AG04449 (cell line): ENCODE data around the gene IL36B.

Experiments used
- CTCF ChIA-PET: fragments of 350-600 bp; formaldehyde crosslinking; extraction: SDS; loops from one replicate; lab custom pipeline; 2021; ENCODE audit warnings: antibody characterized with exemption; lab: Yijun Ruan, JAX
- POLR2A ChIA-PET: fragments of 400-600, 350-600 bp; formaldehyde crosslinking; extraction: SDS; loops from one replicate; lab custom pipeline; 2020; ENCODE audit warnings: antibody characterized with exemption, inconsistent platforms; lab: Yijun Ruan, JAX
- DNase-seq: peaks from one replicate; pipeline ENCODE4 v3.0.0-alpha.2; 2010; ENCODE audit warnings: low read depth, low spot score
- H3K4me3 ChIP-seq: 2 replicates; pipeline ENCODE4 v1.5.1; 2011; ENCODE audit warnings: low read depth, mild to moderate bottlenecking, control low read depth, low read length
- TF ChIP-seq, protein P1 (sequence below): IDR thresholded peaks from one replicate; pipeline ENCODE4 v1.5.1; 2011; ENCODE audit warnings: mild to moderate bottlenecking, moderate library complexity, low read length, control low read depth, inconsistent platforms; ENCODE audit not compliant: insufficient read depth; ENCODE audit errors: missing control alignments

The IL36B gene

DNA sequence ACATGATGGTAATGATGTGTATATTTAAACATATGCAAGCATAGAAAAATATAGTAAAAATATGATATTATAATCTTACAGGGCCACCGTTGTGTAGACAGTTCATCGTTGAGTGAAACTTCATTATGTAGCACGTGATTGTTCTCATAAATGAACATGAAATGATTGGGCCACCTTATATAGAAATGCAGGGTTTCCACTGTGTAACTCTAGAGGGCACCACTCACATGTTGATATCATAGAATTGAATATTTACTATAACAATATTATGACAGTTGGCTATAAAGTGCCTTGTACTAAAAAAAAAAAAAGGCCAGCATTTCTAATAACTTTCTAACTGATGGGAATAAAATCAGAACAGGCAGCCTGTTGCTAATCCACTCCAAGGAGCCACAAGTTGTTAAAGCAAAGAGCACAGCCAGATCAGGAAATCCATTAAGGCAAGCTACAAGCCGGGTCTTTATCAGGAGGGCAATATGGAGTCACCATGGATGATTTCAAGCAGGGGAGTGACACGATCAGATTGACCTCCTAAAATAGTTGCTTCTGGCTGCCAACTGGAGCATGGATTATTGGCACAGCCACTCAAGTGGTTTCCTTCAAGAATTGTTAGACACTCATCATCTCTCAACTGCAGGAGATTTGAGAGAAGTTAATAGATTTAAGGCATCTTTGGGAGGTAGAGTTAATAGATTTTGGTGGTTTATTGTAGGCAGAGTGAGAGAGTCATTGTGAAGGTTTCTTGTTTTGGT, 31.8 kb upstream of the IL36B start:
- TF ChIP-seq, protein P1, sequence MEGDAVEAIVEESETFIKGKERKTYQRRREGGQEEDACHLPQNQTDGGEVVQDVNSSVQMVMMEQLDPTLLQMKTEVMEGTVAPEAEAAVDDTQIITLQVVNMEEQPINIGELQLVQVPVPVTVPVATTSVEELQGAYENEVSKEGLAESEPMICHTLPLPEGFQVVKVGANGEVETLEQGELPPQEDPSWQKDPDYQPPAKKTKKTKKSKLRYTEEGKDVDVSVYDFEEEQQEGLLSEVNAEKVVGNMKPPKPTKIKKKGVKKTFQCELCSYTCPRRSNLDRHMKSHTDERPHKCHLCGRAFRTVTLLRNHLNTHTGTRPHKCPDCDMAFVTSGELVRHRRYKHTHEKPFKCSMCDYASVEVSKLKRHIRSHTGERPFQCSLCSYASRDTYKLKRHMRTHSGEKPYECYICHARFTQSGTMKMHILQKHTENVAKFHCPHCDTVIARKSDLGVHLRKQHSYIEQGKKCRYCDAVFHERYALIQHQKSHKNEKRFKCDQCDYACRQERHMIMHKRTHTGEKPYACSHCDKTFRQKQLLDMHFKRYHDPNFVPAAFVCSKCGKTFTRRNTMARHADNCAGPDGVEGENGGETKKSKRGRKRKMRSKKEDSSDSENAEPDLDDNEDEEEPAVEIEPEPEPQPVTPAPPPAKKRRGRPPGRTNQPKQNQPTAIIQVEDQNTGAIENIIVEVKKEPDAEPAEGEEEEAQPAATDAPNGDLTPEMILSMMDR, result peak; percentile 7
- no peak for DNase-seq
- ChIA-PET POLR2A (no interaction called here), CTCF (interaction anchor here (1.0 to 1.6 kb wide), 5 partner anchors 20 to 305 kb away, joined by 4 to 6 read pairs (median 5); no protein-coding TSS in a partner anchor)
- no peak overlapping the region for H3K4me3 ChIP-seq

DNA sequence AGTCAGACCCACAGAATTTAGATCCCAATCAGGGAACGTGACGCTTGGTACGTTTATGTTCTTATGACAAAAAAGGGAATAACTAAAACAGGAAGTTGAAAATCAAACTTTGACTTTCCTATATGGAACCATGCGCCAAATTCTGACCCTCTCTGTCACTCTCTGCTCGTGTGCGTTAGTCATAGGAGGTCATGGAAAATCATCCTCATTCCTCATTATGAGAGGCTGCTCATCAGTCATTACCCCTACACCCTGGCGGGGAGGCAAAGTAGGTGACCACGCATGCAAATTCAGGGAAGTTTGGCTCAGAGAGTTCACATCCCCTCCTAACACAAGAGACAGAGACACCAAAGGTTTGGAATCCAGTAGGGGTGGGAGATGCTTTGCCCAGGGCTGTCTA, 30.6 kb upstream of the IL36B start:
- ChIA-PET CTCF (interaction anchor here (1.2 to 7.3 kb wide), 3 partner anchors 39 to 116 kb away, joined by 4 to 44 read pairs (median 6); no protein-coding TSS in a partner anchor), POLR2A (no interaction called here)
- no peak for DNase-seq
- TF ChIP-seq, protein P1, result no peak
- H3K4me3 ChIP-seq, result no peak overlapping the region

DNA sequence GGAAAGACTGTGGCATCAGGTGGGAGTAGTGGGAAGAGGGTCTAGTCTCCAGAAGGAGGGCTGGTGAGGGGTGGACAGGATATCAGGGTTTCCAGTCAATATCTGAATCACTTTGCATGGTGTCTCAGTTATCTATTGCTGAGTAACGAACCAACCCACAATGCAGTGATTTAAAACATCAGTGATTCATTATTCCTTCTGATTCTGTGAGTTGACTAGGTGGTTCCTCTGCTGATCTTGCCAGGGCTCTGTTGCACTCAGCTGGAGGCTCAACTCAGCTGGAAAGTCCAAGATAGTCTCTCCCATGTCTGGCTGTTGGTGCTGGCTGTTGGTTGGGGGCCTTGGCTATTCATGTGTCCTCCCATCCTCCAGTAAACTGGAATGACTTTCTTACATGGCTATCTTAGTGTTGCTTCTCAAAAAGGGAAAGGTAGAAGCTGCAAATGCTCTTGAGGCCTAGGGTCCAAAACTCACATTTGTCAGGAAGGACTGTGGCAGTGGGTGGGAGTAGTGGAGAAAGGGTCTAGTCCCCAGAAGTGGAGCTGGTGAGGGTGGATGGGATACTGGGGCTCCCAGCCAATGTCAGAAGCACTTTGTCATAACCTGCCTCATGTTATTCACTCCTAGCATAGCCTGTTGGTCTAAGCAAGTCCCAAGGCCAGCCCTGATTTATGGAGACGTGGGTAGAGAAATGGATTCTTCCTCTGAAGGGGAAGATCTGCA, 29.0 kb upstream of the IL36B start:
- ChIA-PET CTCF (interaction anchor here (1.3 to 7.3 kb wide), 2 partner anchors 12 to 55 kb away, joined by 3 to 44 read pairs; no protein-coding TSS in a partner anchor), POLR2A (no interaction called here)
- TF ChIP-seq, protein P1, result no peak
- DNase-seq, result no peak
- no peak overlapping the region for H3K4me3 ChIP-seq

DNA sequence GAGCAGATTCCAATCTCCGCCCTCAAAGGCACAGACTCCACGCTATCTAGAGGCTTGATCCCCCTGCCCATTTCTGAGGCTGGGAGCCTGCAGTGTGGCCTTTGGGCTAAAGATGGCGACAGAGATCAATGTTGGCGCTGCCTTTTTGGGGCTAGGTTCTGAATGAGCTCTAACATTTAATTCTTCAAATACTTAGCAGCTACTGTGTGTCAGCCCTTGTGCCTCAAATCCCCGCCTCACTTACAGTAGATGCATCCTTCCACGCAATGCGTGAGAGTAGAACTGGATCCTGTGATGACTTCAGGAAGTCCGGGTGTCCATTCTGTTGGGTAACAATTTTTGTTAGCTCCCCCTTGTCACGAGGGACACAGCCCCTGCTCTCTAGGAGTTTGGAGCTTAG, 27.5 kb upstream of the IL36B start:
- POLR2A ChIA-PET, result no interaction called here
- TF ChIP-seq, protein P1, result peak; percentile 70
- CTCF ChIA-PET, result interaction anchor here (0.6 to 7.3 kb wide), 20 partner anchors 9 to 310 kb away, joined by 3 to 44 read pairs (median 4); partner anchors contain the start of gene IL36RN
- no peak overlapping the region for H3K4me3 ChIP-seq
- DNase-seq, result no peak

DNA sequence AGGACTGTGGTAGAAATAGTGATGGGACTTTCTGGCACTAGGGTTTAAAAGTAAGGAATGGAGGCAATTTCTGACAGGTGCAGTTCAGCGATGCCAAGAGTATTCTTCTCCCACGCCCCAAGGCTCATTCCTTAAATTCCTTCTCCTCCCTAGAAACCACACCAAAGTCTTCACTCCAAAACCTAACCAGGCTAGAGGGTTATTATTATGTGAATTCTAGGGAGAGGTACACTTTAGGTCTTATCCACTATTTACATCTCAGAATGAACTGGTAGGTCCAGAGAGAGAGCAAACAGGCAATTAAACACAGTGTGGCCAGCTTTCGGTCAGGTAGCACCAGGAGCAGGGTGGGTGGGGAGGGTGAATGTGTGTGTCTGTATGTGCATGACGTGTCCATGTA, 26.5 kb upstream of the IL36B start:
- ChIA-PET CTCF (interaction anchor here (0.9 to 7.3 kb wide), 13 partner anchors 10 to 311 kb away, joined by 3 to 44 read pairs (median 4); no protein-coding TSS in a partner anchor), POLR2A (no interaction called here)
- no peak for DNase-seq
- TF ChIP-seq, protein P1, result no peak
- H3K4me3 ChIP-seq, result no peak overlapping the region
